ENCODE results near the gene MLF2.

The MLF2 gene

DNA sequence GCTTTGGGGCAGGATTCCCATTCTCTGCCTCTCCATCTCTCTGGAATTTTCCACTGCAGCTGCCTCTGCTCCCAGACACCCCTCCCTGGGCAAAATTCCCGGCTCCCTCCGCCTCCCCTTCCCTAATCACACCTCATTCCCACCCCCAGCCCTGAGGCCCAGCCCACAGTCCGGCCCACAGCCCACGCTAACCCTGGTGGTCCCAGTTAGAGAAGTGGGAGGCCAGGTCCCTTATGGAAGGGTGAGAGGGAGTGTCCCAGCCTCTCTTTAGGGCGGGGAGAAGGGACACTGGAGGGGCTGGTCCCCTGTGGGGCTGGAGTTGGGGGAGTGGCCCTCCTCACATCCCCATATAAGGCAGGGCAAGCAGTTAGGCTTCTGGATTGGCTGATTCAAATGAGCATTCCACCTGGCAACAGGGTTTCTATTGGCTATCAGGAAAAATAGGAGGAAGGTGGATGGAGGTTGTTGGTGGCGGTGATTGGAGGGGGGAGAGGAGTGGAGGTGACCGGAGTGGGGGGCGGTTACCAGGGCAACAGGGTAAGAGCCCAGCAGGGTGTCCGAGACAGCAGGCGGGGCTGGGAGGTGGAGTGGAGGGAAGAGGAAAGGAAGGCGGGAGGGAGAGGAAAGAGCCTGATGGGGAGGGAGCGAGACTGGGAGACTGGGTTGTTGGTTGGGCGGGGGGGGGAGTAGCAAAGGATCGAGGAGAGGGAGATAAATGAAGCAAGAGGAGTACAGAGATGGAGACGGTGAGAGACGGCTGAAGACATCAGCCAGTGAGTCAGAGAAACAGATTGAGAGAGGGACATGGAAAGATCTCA, 11.3 kb upstream of the MLF2 start:
- DNase-seq (ENCODE audit: low read depth), result peak; percentile 99
- H3K4me3 ChIP-seq (ENCODE audit: low read depth, low read length), result peak overlapping the region; percentile 32
- TF ChIP-seq CTCF (IDR thresholded peaks at IDR 0.05; ENCODE audit: control insufficient read depth, extremely low read depth, insufficient read depth), result no peak

- H3K4me3 ChIP-seq (ENCODE audit: low read depth, low read length), result no peak overlapping the region; the same call in 1 of the 2 replicates
- no peak for DNase-seq (ENCODE audit: low read depth)
- no peak for TF ChIP-seq CTCF (IDR thresholded peaks at IDR 0.05; ENCODE audit: control insufficient read depth, extremely low read depth, insufficient read depth)
Measured at GRCh38 chr12:6763380-6763779, 10.4 kb upstream of the MLF2 start.

GRCh38 chr12:6759741-6760140, 6.8 kb upstream of the MLF2 start:
- TF ChIP-seq CTCF (IDR thresholded peaks at IDR 0.05; ENCODE audit: control insufficient read depth, extremely low read depth, insufficient read depth), result no peak
- no peak overlapping the region for H3K4me3 ChIP-seq (ENCODE audit: low read depth, low read length)
- DNase-seq (ENCODE audit: low read depth), result no peak

GRCh38 chr12:6758506-6759095, 5.7 kb upstream of the MLF2 start:
- H3K4me3 ChIP-seq (ENCODE audit: low read depth, low read length), result no peak overlapping the region
- DNase-seq (ENCODE audit: low read depth), result no peak
- no peak for TF ChIP-seq CTCF (IDR thresholded peaks at IDR 0.05; ENCODE audit: control insufficient read depth, extremely low read depth, insufficient read depth)

DNA sequence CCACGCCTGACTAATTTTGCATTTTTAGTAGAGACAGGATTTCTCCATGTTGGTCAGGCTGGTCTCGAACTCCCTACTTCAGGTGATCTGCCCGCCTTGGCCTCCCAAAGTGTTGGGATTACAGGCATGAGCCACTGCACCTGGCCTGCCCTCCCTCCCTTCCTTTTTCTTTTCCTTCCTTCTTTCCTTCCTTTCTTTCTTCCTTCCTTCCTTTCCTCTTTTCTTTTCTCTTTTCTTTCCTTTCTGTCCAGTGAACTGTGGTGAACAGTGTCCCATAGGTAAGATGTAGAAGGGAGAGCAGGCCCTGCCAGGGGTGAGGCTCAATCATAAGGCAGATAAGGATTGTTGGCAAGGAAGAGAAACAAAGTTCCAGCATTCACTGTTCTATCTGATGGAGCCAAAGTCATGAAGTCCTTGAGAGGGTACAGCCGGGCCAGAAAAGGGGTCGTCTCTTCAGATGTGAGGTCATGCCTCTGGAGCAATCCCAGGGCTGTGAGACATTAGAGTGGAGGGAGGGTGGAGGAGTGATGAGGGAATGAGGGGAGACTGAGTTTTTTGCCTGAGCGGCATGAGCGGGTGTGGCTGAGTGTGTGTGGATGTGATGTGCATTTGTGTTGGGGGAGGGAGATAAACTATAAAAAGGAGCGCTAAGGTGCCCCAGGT, 4.2 kb upstream of the MLF2 start:
- DNase-seq (ENCODE audit: low read depth), result no peak
- no peak for TF ChIP-seq CTCF (IDR thresholded peaks at IDR 0.05; ENCODE audit: control insufficient read depth, extremely low read depth, insufficient read depth)
- no peak overlapping the region for H3K4me3 ChIP-seq (ENCODE audit: low read depth, low read length)

DNA sequence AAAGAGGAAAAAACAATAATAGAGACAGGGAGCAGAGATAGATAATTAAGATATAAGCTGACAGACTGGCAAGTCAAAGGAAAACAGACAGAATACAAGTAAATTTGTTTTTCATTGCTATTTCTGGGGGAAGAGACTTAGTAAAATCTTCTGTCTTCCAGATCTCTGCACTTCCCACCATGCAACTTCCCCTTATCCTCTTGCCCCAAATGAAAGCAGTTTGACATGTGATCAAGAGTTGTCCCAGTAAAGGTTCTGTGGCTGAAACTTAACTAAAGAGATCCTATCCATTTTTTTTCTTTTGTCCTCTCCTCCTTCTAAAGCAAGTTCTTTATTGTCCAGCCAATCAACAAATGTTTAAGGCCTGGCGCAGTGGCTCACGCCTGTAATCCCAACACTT, 1.5 kb upstream of the MLF2 start:
- no peak for TF ChIP-seq CTCF (IDR thresholded peaks at IDR 0.05; ENCODE audit: control insufficient read depth, extremely low read depth, insufficient read depth)
- DNase-seq (ENCODE audit: low read depth), result no peak
- no peak overlapping the region for H3K4me3 ChIP-seq (ENCODE audit: low read depth, low read length)
